MM.1S (cell line): Measurements from ENCODE around the gene MOBP.
"Not testable (repeated sequence)": the region's sequence is repeated elsewhere in the genome, so short reads cannot be mapped to it uniquely, and the experiment has no call there.

ENCODE experiments used
- DNase-seq: peaks from one replicate; pipeline ENCODE4 v3.0.0-alpha.2; 2015
- H2AFZ ChIP-seq: fragments of 300-600 bp; sonication (generic); 2 replicates; pipeline ENCODE4 v1.6.0; 2016; ENCODE audit warnings: antibody characterized with exemption, low read length
- H3F3A ChIP-seq: fragments of 300-600 bp; sonication (generic); 2 replicates; pipeline ENCODE4 v1.6.1; 2016; ENCODE audit warnings: mild to moderate bottlenecking, antibody characterized with exemption, low read length, moderate library complexity, mixed read lengths; ENCODE audit not compliant: insufficient read depth
- H3K27ac ChIP-seq: fragments of 300-600 bp; sonication (generic); 2 replicates; pipeline ENCODE4 v1.5.1; 2016; ENCODE audit warnings: mild to moderate bottlenecking, low read length
- H3K27me3 ChIP-seq: fragments of 300-600 bp; sonication (generic); replicated peaks from 2 replicates; pipeline ENCODE4 v1.6.0; 2016; ENCODE audit warnings: low read length; ENCODE audit not compliant: insufficient read depth
- H3K36me3 ChIP-seq: fragments of 300-600 bp; sonication (generic); replicated peaks from 2 replicates; pipeline ENCODE4 v1.6.1; 2016; ENCODE audit warnings: mild to moderate bottlenecking, low read length, mixed read lengths; ENCODE audit not compliant: insufficient read depth
- H3K4me1 ChIP-seq: fragments of 300-600 bp; sonication (generic); 2 replicates; pipeline ENCODE4 v1.6.1; 2016; ENCODE audit warnings: low read length, mixed read lengths
- H3K4me2 ChIP-seq: fragments of 300-600 bp; sonication (generic); 2 replicates; pipeline ENCODE4 v1.6.0; 2016; ENCODE audit warnings: low read depth, low read length
- H3K4me3 ChIP-seq: fragments of 300-600 bp; sonication (generic); 2 replicates; pipeline ENCODE4 v1.5.1; 2016; ENCODE audit warnings: low read length, mixed read lengths
- H3K79me2 ChIP-seq: fragments of 300-600 bp; sonication (generic); 2 replicates; pipeline ENCODE4 v1.6.1; 2016; ENCODE audit warnings: mixed run types, low read length, mixed read lengths
- H3K9ac ChIP-seq: fragments of 300-600 bp; sonication (generic); 2 replicates; pipeline ENCODE4 v1.6.1; 2016; ENCODE audit warnings: low read length, mixed read lengths
- H3K9me2 ChIP-seq: fragments of 300-600 bp; sonication (generic); replicated peaks from 2 replicates; pipeline ENCODE4 v1.6.1; 2016; ENCODE audit warnings: mild to moderate bottlenecking, low read length, mixed read lengths; ENCODE audit not compliant: insufficient read depth
- H3K9me3 ChIP-seq: fragments of 300-600 bp; sonication (generic); replicated peaks from 2 replicates; pipeline ENCODE4 v1.6.1; 2016; ENCODE audit warnings: mild to moderate bottlenecking, low read length, mixed read lengths; ENCODE audit not compliant: insufficient read depth
- H4K20me1 ChIP-seq: fragments of 300-600 bp; sonication (generic); 2 replicates; pipeline ENCODE4 v1.6.1; 2016; ENCODE audit warnings: mild to moderate bottlenecking, low read length, moderate library complexity, mixed read lengths; ENCODE audit not compliant: insufficient read depth
- EZH2 ChIP-seq: fragments of 300-600 bp; sonication (generic); optimal IDR thresholded peaks from 2 replicates; pipeline ENCODE3; 2017; ENCODE audit warnings: low read depth, mild to moderate bottlenecking, antibody characterized with exemption, low read length, mixed read lengths
- EZH2phosphoT487 ChIP-seq: fragments of 300-600 bp; sonication (generic); IDR thresholded peaks from 2 replicates; pipeline ENCODE4 v1.6.1; 2018; ENCODE audit warnings: antibody characterized with exemption, low read length
- TF ChIP-seq, protein P1 (sequence below): fragments of 300-600 bp; sonication (generic); IDR thresholded peaks from 2 replicates; pipeline ENCODE4 v1.5.1; 2016; ENCODE audit warnings: antibody characterized with exemption, low read length, mixed read lengths

Gene MOBP

DNA sequence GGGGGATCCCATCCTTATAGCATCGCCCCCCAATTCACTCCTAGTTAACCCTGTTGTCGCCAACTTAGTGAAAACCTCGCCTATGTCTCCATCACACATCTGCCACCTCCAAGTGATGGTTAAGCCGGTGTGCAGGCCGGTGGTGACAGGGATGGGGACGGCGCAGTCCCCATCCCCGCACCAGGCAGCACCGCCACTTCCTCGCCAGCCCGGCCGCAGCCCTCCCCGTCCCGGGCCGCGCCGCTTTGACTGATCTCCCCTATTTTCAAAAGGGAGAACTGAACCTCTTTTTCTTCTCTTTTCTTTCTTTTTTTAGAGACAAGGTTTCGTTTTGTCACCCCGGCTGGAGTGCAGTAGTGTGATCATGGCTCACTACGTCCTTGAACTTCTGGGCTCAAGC is 11.3 kb upstream of the MOBP start:
- Histone ChIP-seq H3F3A (no peaks in the 10 kb centered on the region), H2AFZ (no peak overlapping the region), H3K36me3 (no peaks in the 10 kb centered on the region), H3K9me2 (no peaks in the 10 kb centered on the region), H4K20me1 (no peaks in the 10 kb centered on the region), H3K4me1 (no peaks in the 10 kb centered on the region), H3K4me3 (no peak overlapping the region), H3K79me2 (no peaks in the 10 kb centered on the region), H3K27ac (no peak overlapping the region), H3K4me2 (no peak overlapping the region), H3K9ac (no peak overlapping the region), H3K9me3 (no peaks in the 10 kb centered on the region), H3K27me3 (no peaks in the 10 kb centered on the region)
- TF ChIP-seq, protein P1, sequence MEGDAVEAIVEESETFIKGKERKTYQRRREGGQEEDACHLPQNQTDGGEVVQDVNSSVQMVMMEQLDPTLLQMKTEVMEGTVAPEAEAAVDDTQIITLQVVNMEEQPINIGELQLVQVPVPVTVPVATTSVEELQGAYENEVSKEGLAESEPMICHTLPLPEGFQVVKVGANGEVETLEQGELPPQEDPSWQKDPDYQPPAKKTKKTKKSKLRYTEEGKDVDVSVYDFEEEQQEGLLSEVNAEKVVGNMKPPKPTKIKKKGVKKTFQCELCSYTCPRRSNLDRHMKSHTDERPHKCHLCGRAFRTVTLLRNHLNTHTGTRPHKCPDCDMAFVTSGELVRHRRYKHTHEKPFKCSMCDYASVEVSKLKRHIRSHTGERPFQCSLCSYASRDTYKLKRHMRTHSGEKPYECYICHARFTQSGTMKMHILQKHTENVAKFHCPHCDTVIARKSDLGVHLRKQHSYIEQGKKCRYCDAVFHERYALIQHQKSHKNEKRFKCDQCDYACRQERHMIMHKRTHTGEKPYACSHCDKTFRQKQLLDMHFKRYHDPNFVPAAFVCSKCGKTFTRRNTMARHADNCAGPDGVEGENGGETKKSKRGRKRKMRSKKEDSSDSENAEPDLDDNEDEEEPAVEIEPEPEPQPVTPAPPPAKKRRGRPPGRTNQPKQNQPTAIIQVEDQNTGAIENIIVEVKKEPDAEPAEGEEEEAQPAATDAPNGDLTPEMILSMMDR, result no peak
- TF ChIP-seq EZH2 (no peak), EZH2phosphoT487 (no peak)
- DNase-seq, result no peak

DNA sequence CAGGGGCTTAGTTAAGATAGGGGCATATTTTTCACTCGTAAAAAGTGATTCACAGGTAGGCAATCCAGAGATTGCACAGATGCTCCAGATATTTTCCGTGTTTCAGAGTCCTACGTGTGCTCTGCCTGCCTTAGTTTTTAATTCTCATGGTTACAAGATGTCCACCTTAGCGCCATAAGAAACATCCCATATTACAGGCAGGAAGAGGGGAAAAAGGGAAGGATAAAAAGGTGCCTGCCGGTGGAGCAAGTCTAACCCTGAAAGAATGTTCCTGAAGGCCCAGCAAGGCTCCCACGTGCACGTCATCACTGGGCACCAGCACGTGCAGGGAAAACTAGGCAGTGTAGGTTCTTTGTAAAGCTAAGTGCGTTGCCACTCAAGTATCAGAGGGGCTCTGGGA is 10.1 kb upstream of the MOBP start:
- H3K36me3 ChIP-seq, result no peaks in the 10 kb centered on the region
- no peak overlapping the region for H3K9ac ChIP-seq
- no peak overlapping the region for H3K27ac ChIP-seq
- TF ChIP-seq EZH2phosphoT487 (no peak), EZH2 (no peak)
- TF ChIP-seq, protein P1, result no peak
- no peak overlapping the region for H3K4me2 ChIP-seq
- no peaks in the 10 kb centered on the region for H3K4me1 ChIP-seq
- H3K4me3 ChIP-seq, result no peak overlapping the region
- no peaks in the 10 kb centered on the region for H3K79me2 ChIP-seq
- H3K27me3 ChIP-seq, result no peaks in the 10 kb centered on the region
- no peaks in the 10 kb centered on the region; the same call in 1 of the 2 replicates for H3F3A ChIP-seq
- no peaks in the 10 kb centered on the region for H4K20me1 ChIP-seq
- H3K9me3 ChIP-seq, result no peaks in the 10 kb centered on the region
- no peak overlapping the region for H2AFZ ChIP-seq
- DNase-seq, result no peak
- H3K9me2 ChIP-seq, result no peaks in the 10 kb centered on the region

DNA sequence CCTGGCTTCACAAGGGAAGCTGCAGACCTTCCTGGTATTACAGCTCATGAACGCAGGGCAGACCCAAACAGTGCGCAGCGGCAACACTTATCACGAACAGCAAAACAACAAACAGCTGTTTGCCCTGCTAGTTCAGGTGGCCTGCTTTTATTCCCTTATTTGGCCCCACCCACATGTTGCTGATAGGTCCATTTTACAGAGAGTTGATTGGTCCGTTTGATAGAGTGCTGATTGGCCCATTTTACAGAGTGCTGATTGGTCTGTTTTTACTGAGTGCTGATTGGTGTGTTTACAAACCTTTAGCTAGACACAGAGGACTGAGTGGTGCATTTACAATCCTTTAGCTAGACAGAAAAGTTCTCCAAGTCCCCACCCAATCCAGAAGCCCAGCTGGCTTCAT is 8.9 kb upstream of the MOBP start:
- not testable (repeated sequence) for H3K27me3 ChIP-seq, H3K79me2 ChIP-seq, H4K20me1 ChIP-seq, H2AFZ ChIP-seq, H3K9me3 ChIP-seq, H3K9ac ChIP-seq, H3K36me3 ChIP-seq, H3K4me2 ChIP-seq, H3K27ac ChIP-seq, H3F3A ChIP-seq, H3K4me3 ChIP-seq, H3K9me2 ChIP-seq, H3K4me1 ChIP-seq, DNase-seq

DNA sequence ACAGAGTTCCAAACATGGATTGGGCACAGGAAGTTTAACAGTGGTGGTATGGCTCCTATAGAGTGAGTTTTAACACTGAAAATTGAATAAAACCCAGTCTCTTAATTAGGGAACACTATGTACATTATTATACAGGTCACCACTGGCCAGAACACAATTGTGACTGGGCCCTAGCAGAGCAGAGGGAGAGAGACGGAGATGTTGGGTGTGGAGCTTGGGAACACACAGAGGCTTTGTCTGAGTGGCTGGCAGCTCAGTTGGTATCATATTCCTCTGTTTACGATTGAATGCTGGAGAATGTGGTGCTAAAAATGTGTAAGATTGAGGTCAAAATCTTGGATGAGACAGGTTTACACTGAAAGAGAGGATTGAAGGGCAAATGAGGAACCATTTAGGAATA is 6.8 kb upstream of the MOBP start:
- no peaks in the 10 kb centered on the region for H3K79me2 ChIP-seq
- H2AFZ ChIP-seq, result no peak overlapping the region
- no peaks in the 10 kb centered on the region for H3K27me3 ChIP-seq
- H3K27ac ChIP-seq, result no peak overlapping the region
- H3K4me2 ChIP-seq, result no peak overlapping the region
- no peaks in the 10 kb centered on the region for H3K9me2 ChIP-seq
- no peak overlapping the region for H3K4me3 ChIP-seq
- no peak overlapping the region for H3K9ac ChIP-seq
- no peaks in the 10 kb centered on the region for H3K36me3 ChIP-seq
- H3K9me3 ChIP-seq, result no peaks in the 10 kb centered on the region
- TF ChIP-seq EZH2 (no peak), EZH2phosphoT487 (no peak)
- TF ChIP-seq, protein P1, result no peak
- H4K20me1 ChIP-seq, result no peaks in the 10 kb centered on the region
- DNase-seq, result no peak
- H3F3A ChIP-seq, result no peaks in the 10 kb centered on the region; the same call in 1 of the 2 replicates
- H3K4me1 ChIP-seq, result no peaks in the 10 kb centered on the region
